ENCODE measurements around the gene MREG.

DNA sequence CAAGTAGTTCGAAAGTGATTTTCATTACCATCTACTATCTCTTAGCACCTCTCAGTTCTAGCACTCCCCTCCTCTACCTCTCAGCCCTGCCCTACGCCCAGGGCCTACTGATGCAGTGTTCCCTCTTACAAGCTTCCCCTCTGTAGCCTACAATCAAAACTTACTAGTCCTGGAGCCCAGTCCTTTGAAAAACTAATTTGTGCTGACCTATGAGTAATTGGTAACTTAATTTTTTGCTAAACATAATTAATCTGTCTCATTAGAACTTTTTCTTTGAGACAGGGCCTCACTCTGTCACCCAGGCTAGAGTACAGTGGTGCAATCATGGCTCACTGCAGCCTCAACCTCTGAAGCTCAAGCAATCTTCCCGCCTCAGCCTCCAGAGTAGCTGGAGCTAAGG, 44.9 kb downstream of the MREG start:
- TF ChIP-seq, protein P1, sequence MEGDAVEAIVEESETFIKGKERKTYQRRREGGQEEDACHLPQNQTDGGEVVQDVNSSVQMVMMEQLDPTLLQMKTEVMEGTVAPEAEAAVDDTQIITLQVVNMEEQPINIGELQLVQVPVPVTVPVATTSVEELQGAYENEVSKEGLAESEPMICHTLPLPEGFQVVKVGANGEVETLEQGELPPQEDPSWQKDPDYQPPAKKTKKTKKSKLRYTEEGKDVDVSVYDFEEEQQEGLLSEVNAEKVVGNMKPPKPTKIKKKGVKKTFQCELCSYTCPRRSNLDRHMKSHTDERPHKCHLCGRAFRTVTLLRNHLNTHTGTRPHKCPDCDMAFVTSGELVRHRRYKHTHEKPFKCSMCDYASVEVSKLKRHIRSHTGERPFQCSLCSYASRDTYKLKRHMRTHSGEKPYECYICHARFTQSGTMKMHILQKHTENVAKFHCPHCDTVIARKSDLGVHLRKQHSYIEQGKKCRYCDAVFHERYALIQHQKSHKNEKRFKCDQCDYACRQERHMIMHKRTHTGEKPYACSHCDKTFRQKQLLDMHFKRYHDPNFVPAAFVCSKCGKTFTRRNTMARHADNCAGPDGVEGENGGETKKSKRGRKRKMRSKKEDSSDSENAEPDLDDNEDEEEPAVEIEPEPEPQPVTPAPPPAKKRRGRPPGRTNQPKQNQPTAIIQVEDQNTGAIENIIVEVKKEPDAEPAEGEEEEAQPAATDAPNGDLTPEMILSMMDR (IDR thresholded peaks at IDR 0.05): no peak
- TF ChIP-seq POLR2A (IDR thresholded peaks at IDR 0.05): no peak
